Brain microvascular endothelial cell (primary cell): ENCODE results near the gene MLLT3.
"Not testable (repeated sequence)": the region's sequence is repeated elsewhere in the genome, so short reads cannot be mapped to it uniquely, and the experiment has no call there.

ENCODE experiments used
- DNase-seq: peaks from one replicate; pipeline ENCODE4 v3.0.0-alpha.2; 2020
- H3K27ac ChIP-seq: fragments of 250-450 bp; sonication (Bioruptor Pico); 2 replicates; pipeline ENCODE4 v1.5.1; 2020; ENCODE audit warnings: mild to moderate bottlenecking, moderate library complexity
- H3K27me3 ChIP-seq: fragments of 250-450 bp; sonication (Bioruptor Pico); replicated peaks from 2 replicates; pipeline ENCODE4 v1.5.1; 2020; ENCODE audit warnings: mild to moderate bottlenecking
- H3K36me3 ChIP-seq: fragments of 250-450 bp; sonication (Bioruptor Pico); replicated peaks from 2 replicates; pipeline ENCODE4 v1.5.1; 2020; ENCODE audit warnings: mild to moderate bottlenecking
- H3K4me3 ChIP-seq: 2 replicates; pipeline ENCODE4 v1.5.1; 2011; ENCODE audit warnings: low read depth, mild to moderate bottlenecking, control low read depth, low read length, moderate library complexity
- in situ Hi-C: cut with HindIII; loops from 2 replicates; pipeline ENCODE4 v1.10.0; 2017; ENCODE audit warnings: low sequenced_read_pairs, low pct_ligation_motif_present
- TF ChIP-seq, protein P1 (sequence below): IDR thresholded peaks from 2 replicates; pipeline ENCODE4 v1.5.1; 2011; ENCODE audit warnings: low read depth, mild to moderate bottlenecking, moderate library complexity, low read length, control low read depth, inconsistent platforms; ENCODE audit errors: missing control alignments

The MLLT3 gene

DNA sequence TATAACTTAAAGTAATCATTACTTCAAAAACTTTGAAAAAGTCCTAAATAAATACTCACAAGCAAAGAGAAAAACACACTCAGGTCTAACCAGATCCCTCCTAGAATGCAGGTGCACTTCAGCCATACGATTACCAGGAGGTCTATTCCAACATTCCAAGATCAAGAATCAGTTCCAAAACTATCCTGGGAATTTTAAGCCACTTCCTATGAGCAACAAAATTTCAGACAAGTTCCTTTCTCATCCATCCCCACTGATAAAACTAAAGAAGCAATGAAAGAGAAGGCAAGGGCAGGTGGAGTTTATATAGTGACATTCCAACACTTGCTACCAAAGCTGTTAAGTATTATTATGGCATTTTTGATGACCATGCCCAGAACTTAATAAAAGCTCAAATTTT, 29.6 kb downstream of the MLLT3 start:
- Histone ChIP-seq H3K27ac (peak overlapping the region; percentile 59), H3K36me3 (no peaks in the 10 kb centered on the region), H3K27me3 (no peaks in the 10 kb centered on the region), H3K4me3 (no peak overlapping the region)
- DNase-seq = no peak
- in situ Hi-C loops = no loop called here
- TF ChIP-seq, protein P1, sequence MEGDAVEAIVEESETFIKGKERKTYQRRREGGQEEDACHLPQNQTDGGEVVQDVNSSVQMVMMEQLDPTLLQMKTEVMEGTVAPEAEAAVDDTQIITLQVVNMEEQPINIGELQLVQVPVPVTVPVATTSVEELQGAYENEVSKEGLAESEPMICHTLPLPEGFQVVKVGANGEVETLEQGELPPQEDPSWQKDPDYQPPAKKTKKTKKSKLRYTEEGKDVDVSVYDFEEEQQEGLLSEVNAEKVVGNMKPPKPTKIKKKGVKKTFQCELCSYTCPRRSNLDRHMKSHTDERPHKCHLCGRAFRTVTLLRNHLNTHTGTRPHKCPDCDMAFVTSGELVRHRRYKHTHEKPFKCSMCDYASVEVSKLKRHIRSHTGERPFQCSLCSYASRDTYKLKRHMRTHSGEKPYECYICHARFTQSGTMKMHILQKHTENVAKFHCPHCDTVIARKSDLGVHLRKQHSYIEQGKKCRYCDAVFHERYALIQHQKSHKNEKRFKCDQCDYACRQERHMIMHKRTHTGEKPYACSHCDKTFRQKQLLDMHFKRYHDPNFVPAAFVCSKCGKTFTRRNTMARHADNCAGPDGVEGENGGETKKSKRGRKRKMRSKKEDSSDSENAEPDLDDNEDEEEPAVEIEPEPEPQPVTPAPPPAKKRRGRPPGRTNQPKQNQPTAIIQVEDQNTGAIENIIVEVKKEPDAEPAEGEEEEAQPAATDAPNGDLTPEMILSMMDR = no peak

DNA sequence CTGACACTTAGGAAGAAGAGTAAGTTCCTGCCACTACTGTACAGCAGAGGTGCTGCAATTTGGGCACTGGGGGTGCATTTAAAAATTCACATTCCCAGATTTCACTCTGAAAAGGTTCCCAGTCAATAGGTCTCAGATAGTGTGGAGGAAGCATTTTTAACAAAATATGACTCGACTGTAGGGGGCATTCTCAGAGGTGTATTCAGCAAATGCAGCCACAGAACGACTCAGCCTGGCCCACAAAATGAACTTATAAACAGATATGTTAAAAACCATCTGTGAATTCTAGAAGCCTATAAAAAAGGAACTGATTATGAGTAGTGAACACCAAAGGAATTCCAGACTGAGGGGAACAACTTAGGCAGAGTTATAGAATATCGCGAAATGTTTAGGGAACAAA, 31.1 kb downstream of the MLLT3 start:
- Histone ChIP-seq H3K27ac (no peak overlapping the region), H3K36me3 (no peaks in the 10 kb centered on the region), H3K4me3 (no peak overlapping the region), H3K27me3 (no peaks in the 10 kb centered on the region)
- peak; percentile 24 for DNase-seq
- in situ Hi-C loops = no loop called here
- TF ChIP-seq, protein P1 = peak; percentile 35

DNA sequence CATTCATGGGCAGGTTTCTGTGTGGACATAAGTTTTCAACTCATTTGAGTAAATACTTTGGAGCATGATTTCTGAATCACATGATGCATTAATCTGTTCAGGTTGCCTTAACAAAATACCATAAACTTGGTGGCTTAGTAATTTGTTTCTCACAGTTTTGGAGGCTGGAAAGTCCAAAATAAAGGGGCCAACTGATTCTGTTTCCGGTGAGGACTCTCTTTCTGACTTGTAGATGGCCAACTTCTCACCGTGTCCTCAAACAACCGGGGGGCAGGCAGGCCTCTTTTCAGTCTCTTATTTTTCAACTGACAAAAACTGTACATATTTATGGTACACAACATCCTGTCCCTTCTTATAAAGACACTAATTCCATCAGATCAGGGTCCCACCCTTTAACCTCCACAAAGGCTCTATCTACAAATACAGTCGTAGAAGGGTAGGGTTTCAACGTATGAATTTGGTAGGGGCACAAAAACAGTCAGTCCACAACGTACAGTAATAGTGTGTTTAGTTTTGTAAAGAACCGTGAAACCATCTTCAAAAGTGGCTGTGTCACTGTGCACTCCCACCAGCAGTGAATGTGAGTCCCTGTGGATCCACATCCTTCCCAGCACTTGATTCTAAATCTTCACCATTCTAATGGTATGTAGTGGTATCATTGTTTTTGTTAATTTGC, 37.2 kb downstream of the MLLT3 start:
- no peak for DNase-seq
- H3K4me3 ChIP-seq = no peak overlapping the region
- in situ Hi-C loops = no loop called here

DNA sequence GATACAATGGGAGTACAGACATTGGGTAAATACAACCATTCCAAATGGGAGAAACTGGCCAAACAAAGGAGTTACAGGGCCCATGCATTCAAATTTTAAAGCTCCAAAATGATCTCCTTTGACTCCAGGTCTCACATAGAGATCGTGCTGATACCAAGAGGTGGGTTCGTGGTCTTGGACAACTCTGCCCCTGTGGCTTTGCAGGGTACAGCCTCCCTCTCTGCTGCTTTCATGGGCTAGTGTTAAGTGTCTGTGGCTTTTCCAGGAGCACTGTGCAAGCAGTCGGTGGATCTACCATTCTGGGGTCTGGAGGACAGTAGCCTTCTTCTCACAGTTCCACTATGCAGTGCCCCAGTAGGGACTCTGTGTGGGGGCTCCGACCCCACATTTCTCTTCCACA, 39.2 kb downstream of the MLLT3 start:
- H3K27me3 ChIP-seq, H3K36me3 ChIP-seq, H3K27ac ChIP-seq, H3K4me3 ChIP-seq, DNase-seq, in situ Hi-C loops: not testable (repeated sequence)

More for the DNA sequence above, 37.2 kb downstream of the MLLT3 start:
- no peak overlapping the region for H3K27ac ChIP-seq
- H3K36me3 ChIP-seq = no peaks in the 10 kb centered on the region
- TF ChIP-seq, protein P1 = no peak
- H3K27me3 ChIP-seq = no peaks in the 10 kb centered on the region

DNA sequence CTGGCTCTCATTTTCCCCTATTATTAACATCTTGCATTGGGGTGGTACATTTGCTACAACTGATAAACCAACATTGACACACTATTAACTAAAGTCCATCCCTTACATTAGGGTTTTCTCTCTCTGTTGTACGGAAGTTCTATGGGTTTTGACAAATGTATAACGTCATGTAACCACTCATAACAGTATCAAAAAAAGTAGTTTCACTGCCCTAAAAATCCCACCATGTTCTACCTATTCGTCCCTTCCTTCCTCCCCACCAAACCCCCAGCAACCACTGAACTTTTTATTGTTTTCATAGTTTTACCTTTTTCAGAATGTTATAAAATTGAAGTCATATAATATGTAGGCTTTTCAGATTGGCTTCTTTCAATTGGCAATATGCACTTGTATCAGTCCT, 40.1 kb downstream of the MLLT3 start:
- TF ChIP-seq, protein P1 = no peak

DNA sequence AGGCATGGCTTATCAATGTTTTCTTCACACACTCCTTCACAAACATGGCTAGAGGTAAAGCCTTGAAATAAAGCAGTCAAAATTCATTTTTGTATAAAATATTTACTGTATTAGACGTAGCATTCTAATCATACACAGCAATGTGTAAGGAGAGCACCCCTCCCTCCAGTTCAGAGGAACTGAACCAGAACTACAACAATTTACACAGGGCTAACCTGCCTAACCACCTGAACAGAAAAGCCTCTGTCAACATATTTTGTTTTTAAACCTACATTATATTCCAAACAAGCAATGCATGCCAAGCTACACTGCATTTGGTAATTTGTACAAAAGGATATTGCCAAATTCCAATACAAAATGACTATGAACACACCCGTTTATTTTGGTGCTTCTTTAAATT, 41.6 kb downstream of the MLLT3 start:
- no peaks in the 10 kb centered on the region for H3K27me3 ChIP-seq
- in situ Hi-C loops = no loop called here
- H3K36me3 ChIP-seq = no peaks in the 10 kb centered on the region
- TF ChIP-seq, protein P1 = no peak
- H3K27ac ChIP-seq = no peak overlapping the region
- H3K4me3 ChIP-seq = no peak overlapping the region
- DNase-seq = no peak

More for the DNA sequence above, 40.1 kb downstream of the MLLT3 start:
- in situ Hi-C loops = no loop called here
- Histone ChIP-seq H3K36me3 (no peaks in the 10 kb centered on the region), H3K27ac (no peak overlapping the region), H3K4me3 (no peak overlapping the region), H3K27me3 (no peaks in the 10 kb centered on the region)
- no peak for DNase-seq
